ENCODE results near the gene DPCD. TPM values are rescaled to one million over a fixed set of nuclear protein-coding genes. Genes with fewer than 3 reads are reported as not detected.

Gene DPCD
- total and polyA plus RNA-seq, 10 donors = 3.2 to 9.6 (median 4.5) TPM

DNA sequence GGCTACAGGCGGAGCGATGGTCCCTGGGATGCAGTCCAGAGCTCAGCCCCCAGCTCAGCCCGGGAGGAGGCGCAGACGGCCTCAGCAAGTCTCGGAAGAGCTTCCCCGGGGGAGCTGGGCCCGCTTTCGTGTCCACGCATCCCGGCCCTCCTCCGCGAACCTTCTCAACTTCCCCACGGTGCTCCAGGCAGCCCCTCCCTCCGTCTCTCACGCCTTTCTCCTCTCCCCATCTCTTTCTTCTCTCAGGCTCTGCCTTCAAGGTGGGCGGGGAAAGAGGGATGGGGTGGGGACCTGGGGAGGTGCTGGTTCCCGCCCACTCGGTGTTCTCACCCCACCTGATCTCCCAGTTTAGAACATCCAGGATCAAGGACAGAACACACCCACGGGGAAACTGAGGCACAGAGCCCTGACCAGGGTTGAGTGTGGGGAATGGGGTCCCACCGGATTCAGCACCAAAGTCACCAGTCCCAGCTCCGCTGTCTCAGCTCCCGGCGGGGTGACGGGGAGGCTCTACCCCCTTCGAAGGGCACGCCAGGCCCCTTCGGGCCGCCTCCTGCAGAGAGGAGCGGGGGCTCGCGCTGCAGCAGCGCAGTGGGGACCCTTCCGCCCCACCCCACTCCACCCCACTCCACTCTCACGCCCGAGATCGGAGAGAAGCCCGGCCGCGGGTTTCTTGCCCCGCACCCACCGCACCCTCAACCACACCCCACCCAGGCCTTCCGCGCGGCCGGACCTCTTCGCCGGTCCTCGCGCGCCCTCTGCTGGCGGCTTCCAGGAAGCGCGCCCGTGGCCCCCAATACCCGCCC, 18.3 kb upstream of the DPCD start:
- H3K27me3 ChIP-seq (replicated peaks in 1 of 7) = peaks cover 2 to 64% (median 39%) of the 10 kb centered on the region in 7 donors
- peaks cover 15 to 38% (median 29%) of the 10 kb centered on the region in 6 donors for H3K4me1 ChIP-seq
- H3K4me3 ChIP-seq = peak overlapping the region; percentile 38 to 89 (median 58)
- WGBS, 5 donors = 1 to 2% (median 2%) methylated on average over 23 to 56 of the region's 56 CpGs
- no peaks in the 10 kb centered on the region for H3K36me3 ChIP-seq
- intact Hi-C loops (cut with DNase I; ENCODE audit: low total_unique reads) = loop anchor here (5.0 kb wide), 1 partner anchor 358 kb away; no protein-coding TSS in a partner anchor
- peak overlapping the region in 2 of 8 donors; percentile 25 to 27 for H3K27ac ChIP-seq
- TF ChIP-seq POLR2AphosphoS5 (IDR thresholded peaks at IDR 0.05) (peak in 2 of 3 donors; percentile 3 to 70), POLR2A (IDR thresholded peaks at IDR 0.05) (no peak)
- TF ChIP-seq, protein P1, sequence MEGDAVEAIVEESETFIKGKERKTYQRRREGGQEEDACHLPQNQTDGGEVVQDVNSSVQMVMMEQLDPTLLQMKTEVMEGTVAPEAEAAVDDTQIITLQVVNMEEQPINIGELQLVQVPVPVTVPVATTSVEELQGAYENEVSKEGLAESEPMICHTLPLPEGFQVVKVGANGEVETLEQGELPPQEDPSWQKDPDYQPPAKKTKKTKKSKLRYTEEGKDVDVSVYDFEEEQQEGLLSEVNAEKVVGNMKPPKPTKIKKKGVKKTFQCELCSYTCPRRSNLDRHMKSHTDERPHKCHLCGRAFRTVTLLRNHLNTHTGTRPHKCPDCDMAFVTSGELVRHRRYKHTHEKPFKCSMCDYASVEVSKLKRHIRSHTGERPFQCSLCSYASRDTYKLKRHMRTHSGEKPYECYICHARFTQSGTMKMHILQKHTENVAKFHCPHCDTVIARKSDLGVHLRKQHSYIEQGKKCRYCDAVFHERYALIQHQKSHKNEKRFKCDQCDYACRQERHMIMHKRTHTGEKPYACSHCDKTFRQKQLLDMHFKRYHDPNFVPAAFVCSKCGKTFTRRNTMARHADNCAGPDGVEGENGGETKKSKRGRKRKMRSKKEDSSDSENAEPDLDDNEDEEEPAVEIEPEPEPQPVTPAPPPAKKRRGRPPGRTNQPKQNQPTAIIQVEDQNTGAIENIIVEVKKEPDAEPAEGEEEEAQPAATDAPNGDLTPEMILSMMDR (IDR thresholded peaks at IDR 0.05 in 8 of 11, conservative IDR thresholded peaks at IDR 0.05 in 3 of 11) = peak; percentile 62 to 99 (median 93)
- DNase-seq = peak; percentile 94
- H3K9me3 ChIP-seq = peaks cover 0 to 12% (median 3%) of the 10 kb centered on the region in 8 donors

DNA sequence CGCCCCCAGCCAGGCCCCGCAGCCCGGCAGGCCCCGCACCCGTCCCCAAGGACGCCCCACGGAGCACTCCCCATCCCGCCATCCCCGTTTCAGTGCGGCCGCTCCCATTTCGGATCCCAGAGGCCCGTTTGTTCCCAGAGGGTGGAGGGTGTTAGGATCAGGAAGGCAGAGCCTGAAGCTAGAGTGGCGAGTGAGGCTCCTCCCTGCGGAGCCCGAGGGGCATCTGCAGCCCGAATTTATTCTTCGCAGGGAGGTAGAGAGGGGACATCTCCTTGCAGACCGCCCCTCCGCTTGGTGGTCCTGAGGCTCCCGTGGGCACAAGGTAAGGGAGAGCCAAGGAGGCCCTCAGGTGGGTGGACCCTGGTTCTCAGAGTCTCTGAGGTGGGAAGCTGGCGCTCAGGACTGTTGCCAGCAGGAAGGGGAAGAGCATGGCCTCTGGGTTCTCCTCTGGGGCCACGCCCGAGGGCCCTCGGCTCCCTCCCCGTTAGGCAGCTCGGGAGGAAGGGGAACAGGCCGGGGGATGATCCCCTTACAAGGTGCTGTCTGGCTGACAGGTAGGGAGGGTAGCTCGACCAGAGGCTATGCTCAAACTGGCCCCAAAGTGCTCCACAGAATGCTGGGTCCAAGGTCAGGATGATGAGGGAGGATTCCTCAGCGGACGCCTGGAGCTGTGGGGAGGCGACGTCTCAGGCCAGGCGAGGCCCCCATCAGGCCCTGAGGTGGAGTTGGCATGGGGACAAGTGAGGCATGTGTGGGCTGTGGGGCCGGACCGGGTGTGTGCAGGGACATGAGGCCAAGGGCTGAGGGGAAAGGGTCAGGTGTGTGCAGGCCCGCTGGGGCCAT, 17.5 kb upstream of the DPCD start:
- no peak for TF ChIP-seq POLR2A (IDR thresholded peaks at IDR 0.05)
- peak in 1 of 3 donors; percentile 19 for TF ChIP-seq POLR2AphosphoS5 (IDR thresholded peaks at IDR 0.05)
- TF ChIP-seq, protein P1 (IDR thresholded peaks at IDR 0.05 in 8 of 11, conservative IDR thresholded peaks at IDR 0.05 in 3 of 11) = peak in 6 of 11 experiments; percentile 2 to 63 (median 56)
- DNase-seq = no peak
- H3K4me1 ChIP-seq = peaks cover 15 to 38% (median 29%) of the 10 kb centered on the region in 6 donors
- WGBS, 5 donors = 10 to 24% (median 13%) methylated on average over 15 to 37 of the region's 37 CpGs
- peaks cover 0 to 2% (median 0%) of the 10 kb centered on the region in 6 donors for H3K36me3 ChIP-seq
- peaks cover 2 to 56% (median 39%) of the 10 kb centered on the region in 7 donors for H3K27me3 ChIP-seq (replicated peaks in 1 of 7)
- intact Hi-C loops (cut with DNase I; ENCODE audit: low total_unique reads) = loop anchor here (5.0 kb wide), 1 partner anchor 358 kb away; no protein-coding TSS in a partner anchor
- peak overlapping the region; percentile 38 to 89 (median 58) for H3K4me3 ChIP-seq
- peaks cover 0 to 12% (median 3%) of the 10 kb centered on the region in 8 donors for H3K9me3 ChIP-seq
- peak overlapping the region in 2 of 8 donors; percentile 25 to 27 for H3K27ac ChIP-seq

DNA sequence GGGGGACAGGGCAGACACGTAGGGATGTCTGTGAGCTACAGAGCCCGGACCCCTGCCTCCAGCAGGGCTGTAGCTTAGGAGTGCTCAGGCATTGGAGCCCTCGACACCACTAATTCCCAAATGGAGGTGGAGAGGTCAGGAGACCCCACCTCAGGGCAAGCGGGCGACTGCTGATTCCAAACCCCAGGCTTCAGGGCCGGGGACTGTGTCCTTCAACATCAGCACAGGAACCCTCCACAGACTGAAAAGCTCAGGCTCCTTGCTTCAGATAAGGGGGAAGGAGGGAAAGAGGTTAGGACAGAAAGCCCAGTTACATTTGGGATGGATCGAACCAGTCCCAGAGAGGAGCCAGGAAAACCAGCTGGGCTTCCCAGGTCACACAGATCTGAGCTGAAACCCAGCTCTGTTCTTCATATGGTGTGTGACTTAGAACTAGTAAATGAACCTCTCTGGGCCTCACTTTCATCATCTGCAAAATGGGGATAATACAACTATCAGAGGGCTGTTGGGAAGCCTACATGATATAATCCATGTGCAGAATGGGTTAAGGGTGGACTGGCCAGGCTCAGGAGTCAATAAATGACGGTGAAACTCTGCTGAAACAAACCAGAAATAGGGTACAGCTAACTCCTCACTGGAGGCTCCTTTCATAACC, 16.7 kb upstream of the DPCD start:
- H3K27me3 ChIP-seq (replicated peaks in 1 of 7) = peaks cover 2 to 49% (median 34%) of the 10 kb centered on the region in 7 donors
- peaks cover 0 to 5% (median 0%) of the 10 kb centered on the region in 6 donors for H3K36me3 ChIP-seq
- no peak overlapping the region for H3K27ac ChIP-seq
- WGBS, 5 donors = 71 to 87% (median 81%) methylated on average over 8 of the region's 8 CpGs
- no peak overlapping the region for H3K4me3 ChIP-seq
- intact Hi-C loops (cut with DNase I; ENCODE audit: low total_unique reads) = loop anchor here (5.0 kb wide), 1 partner anchor 359 kb away; no protein-coding TSS in a partner anchor
- TF ChIP-seq, protein P1 (IDR thresholded peaks at IDR 0.05 in 8 of 11, conservative IDR thresholded peaks at IDR 0.05 in 3 of 11) = no peak
- TF ChIP-seq POLR2A (IDR thresholded peaks at IDR 0.05) (no peak), POLR2AphosphoS5 (IDR thresholded peaks at IDR 0.05) (no peak)
- H3K4me1 ChIP-seq = peaks cover 15 to 31% (median 26%) of the 10 kb centered on the region in 6 donors
- H3K9me3 ChIP-seq = peaks cover 0 to 12% (median 3%) of the 10 kb centered on the region in 8 donors
- no peak for DNase-seq

Measured in spleen (tissue), 11 donors.